HCT116 (cell line): ENCODE data around the gene DHH. TPM values are rescaled to one million over a fixed set of nuclear protein-coding genes. Genes with fewer than 3 reads are reported as not detected.
A peak's percentile ranks its signal among the peaks of the same experiment; 100 is the strongest.

Experiments
- ATAC-seq: fragments of 200-7000 bp; cut with Tn5 transposase; 2 replicates; pipeline ENCODE4 v1.9.1; 2020; ENCODE audit warnings: mild to moderate bottlenecking, moderate library complexity
- BruUV-seq: library from RNA; stranded (reverse); fragments of 400-500 nt; replicated peaks from 2 replicates; lab custom pipeline; 2021; lab: Mats Ljungman, UMichigan
- CTCF ChIA-PET: fragments of 300-600 bp; sonication (Branson Sonifier 250); formaldehyde crosslinking; loops from one replicate; lab custom pipeline; 2021; ENCODE audit warnings: antibody characterized with exemption; lab: Charles Lee
- POLR2A ChIA-PET: fragments of 300-600, 350-600 bp; sonication (Branson Sonifier 250); formaldehyde crosslinking; loops from one replicate; lab custom pipeline; 2021; ENCODE audit warnings: antibody characterized with exemption; lab: Charles Lee
- RAD21 ChIA-PET, 2 experiments: fragments of 300-600 bp; sonication (Branson Sonifier 250); formaldehyde crosslinking; loops; one replicate each; lab custom pipeline; 2023; ENCODE audit warnings: low total read pairs in 2 of 2; ENCODE audit not compliant: uncharacterized antibody in 2 of 2, unreplicated experiment in 2 of 2, low non-redundant PET in 1 of 2; lab: Charles Lee
- DNase-seq: peaks from one replicate; pipeline ENCODE4 v3.0.0-alpha.2; 2010; ENCODE audit warnings: low read depth, low spot score
- H2AFZ ChIP-seq: fragments of 200-600 bp; shearing (Covaris generic), sonication (generic); 2 replicates; pipeline ENCODE4 v1.6.1; 2017; ENCODE audit warnings: low read depth, mixed run types, mixed read lengths, antibody characterized with exemption, low read length; ENCODE audit not compliant: poor library complexity, severe bottlenecking
- H3K27ac ChIP-seq: 2 replicates; pipeline ENCODE4 v1.5.1; 2012; ENCODE audit warnings: low read depth, low read length
- H3K27me3 ChIP-seq: fragments of 200-600 bp; sonication (generic); 2 replicates; pipeline ENCODE4 v1.6.1; 2016; ENCODE audit warnings: mixed run types, low read length, mixed read lengths; ENCODE audit not compliant: insufficient read depth
- H3K36me3 ChIP-seq, 2 experiments: fragments of 200-500 bp in 1 of 2; fragments of 200-600 bp in 1 of 2; sonication (Bioruptor generic) in 1 of 2; sonication (generic) in 1 of 2; 2 replicates each; pipeline versions ENCODE4 v1.5.1 to v1.6.1; 2014 to 2016; ENCODE audit warnings: low read length in 2 of 2, inconsistent platforms in 1 of 2, mixed read lengths in 1 of 2, mixed run types in 1 of 2; ENCODE audit not compliant: insufficient read depth in 2 of 2, control insufficient read depth in 1 of 2
- H3K4me1 ChIP-seq, 2 experiments: fragments of 200-600 bp in 1 of 2; sonication (generic) in 1 of 2; 2 replicates each; pipeline versions ENCODE4 v1.5.1 to v1.6.1; 2012 to 2017; ENCODE audit warnings: low read length in 2 of 2, inconsistent platforms in 1 of 2, mild to moderate bottlenecking in 1 of 2, mixed read lengths in 1 of 2, mixed run types in 1 of 2, moderate library complexity in 1 of 2; ENCODE audit not compliant: insufficient read depth in 2 of 2, control insufficient read depth in 1 of 2
- H3K4me2 ChIP-seq: fragments of 200-600 bp; sonication (generic); 2 replicates; pipeline ENCODE4 v1.6.1; 2017; ENCODE audit warnings: mixed run types, low read length, mixed read lengths
- H3K4me3 ChIP-seq, 2 experiments: fragments of 200-600 bp in 1 of 2; sonication (generic) in 1 of 2; replicated peaks in 1 of 2; 2 replicates each; pipeline ENCODE4 v1.5.1; 2011 to 2016; ENCODE audit warnings: low read length in 2 of 2, control low read depth in 1 of 2, low read depth in 1 of 2, mild to moderate bottlenecking in 1 of 2, mixed read lengths in 1 of 2, mixed run types in 1 of 2
- H3K79me2 ChIP-seq: fragments of 200-600 bp; sonication (generic); 2 replicates; pipeline ENCODE4 v1.6.1; 2017; ENCODE audit warnings: mild to moderate bottlenecking, mixed run types, low read length, moderate library complexity, mixed read lengths; ENCODE audit not compliant: insufficient read depth
- H3K9ac ChIP-seq: fragments of 200-600 bp; sonication (generic); 2 replicates; pipeline ENCODE4 v1.6.1; 2016; ENCODE audit warnings: low read length, mixed read lengths
- H3K9me2 ChIP-seq: fragments of 200-600 bp; sonication (generic), shearing (Covaris generic); 2 replicates; pipeline ENCODE4 v1.6.1; 2017; ENCODE audit warnings: mixed run types, mild to moderate bottlenecking, moderate library complexity; ENCODE audit not compliant: insufficient read depth
- H3K9me3 ChIP-seq, 2 experiments: fragments of 200-500 bp in 1 of 2; fragments of 200-600 bp in 1 of 2; sonication (Bioruptor generic) in 1 of 2; sonication (generic) in 1 of 2; 2 replicates each; pipeline ENCODE4 v1.6.1; 2014 to 2017; ENCODE audit warnings: low read length in 2 of 2, mixed read lengths in 2 of 2, inconsistent platforms in 1 of 2, low read depth in 1 of 2, mild to moderate bottlenecking in 1 of 2, mixed run types in 1 of 2, moderate library complexity in 1 of 2; ENCODE audit not compliant: control insufficient read depth in 1 of 2, insufficient read depth in 1 of 2
- H4K20me1 ChIP-seq: fragments of 200-600 bp; sonication (generic), shearing (Covaris generic); 2 replicates; pipeline ENCODE4 v1.6.1; 2017; ENCODE audit warnings: mixed run types, mild to moderate bottlenecking, moderate library complexity; ENCODE audit not compliant: insufficient read depth
- CBX3 ChIP-seq: IDR thresholded peaks from 2 replicates; pipeline ENCODE4 v1.6.1; 2012; ENCODE audit warnings: low read depth
- EZH2 ChIP-seq: fragments of 200-600 bp; sonication (generic); IDR thresholded peaks from 2 replicates; pipeline ENCODE4 v1.6.1; 2017; ENCODE audit warnings: antibody characterized with exemption, mixed run types
- EZH2phosphoT487 ChIP-seq: fragments of 200-600 bp; IDR thresholded peaks from 2 replicates; pipeline ENCODE4 v1.6.1; 2018; ENCODE audit warnings: antibody characterized with exemption, borderline replicate concordance
- FOSL1 ChIP-seq: IDR thresholded peaks from 2 replicates; pipeline ENCODE4 v1.6.1; 2012; ENCODE audit warnings: low read depth
- POLR2A ChIP-seq: IDR thresholded peaks from 2 replicates; pipeline ENCODE4 v1.7.0; 2011; ENCODE audit warnings: borderline replicate concordance; ENCODE audit not compliant: insufficient read depth, insufficient read length; ENCODE audit errors: extremely low read depth
- RAD21 ChIP-seq: IDR thresholded peaks from 2 replicates; pipeline ENCODE4 v1.6.1; 2012; ENCODE audit warnings: low read depth, mild to moderate bottlenecking
- SIN3A ChIP-seq: IDR thresholded peaks from 2 replicates; pipeline ENCODE4 v1.6.1; 2012; ENCODE audit warnings: low read depth
- SP1 ChIP-seq: IDR thresholded peaks from 2 replicates; pipeline ENCODE4 v1.6.1; 2012; ENCODE audit warnings: low read depth
- SRF ChIP-seq: IDR thresholded peaks from 2 replicates; pipeline ENCODE4 v1.6.1; 2012; ENCODE audit warnings: low read depth
- TCF7L2 ChIP-seq: IDR thresholded peaks from 2 replicates; pipeline ENCODE4 v1.7.0; 2011; ENCODE audit warnings: borderline replicate concordance, inconsistent platforms; ENCODE audit not compliant: insufficient read depth, insufficient read length; ENCODE audit errors: extremely low read depth
- YY1 ChIP-seq: IDR thresholded peaks from 2 replicates; pipeline ENCODE4 v1.6.1; 2011; ENCODE audit warnings: low read length, low read depth, moderate library complexity, mild to moderate bottlenecking; ENCODE audit not compliant: insufficient replicate concordance; ENCODE audit errors: extremely low read depth
- ZFX ChIP-seq: fragments of 450-650 bp; IDR thresholded peaks from 2 replicates; pipeline ENCODE4 v1.6.1; 2017
- ZNF274 ChIP-seq: fragments of 200-500 bp; sonication (Bioruptor generic); IDR thresholded peaks from 2 replicates; pipeline ENCODE4 v1.6.1; 2014; ENCODE audit warnings: mild to moderate bottlenecking, low read depth, low read length, inconsistent platforms
- intact Hi-C: fragments of 100-400 bp; cut with micrococcal nuclease; formaldehyde crosslinking; loops from 2 replicates; pipeline ENCODE4 v1.10.0; 2022
- total RNA-seq: library from RNA; stranded (reverse); gene quantifications from one replicate; pipeline ENCODE4 v1.2.1, GENCODE V29; 2021; ENCODE audit not compliant: unreplicated experiment
- TF ChIP-seq, protein P1 (sequence below): IDR thresholded peaks from 2 replicates; pipeline ENCODE4 v1.6.1; 2012
- TF ChIP-seq, protein P2 (sequence below): IDR thresholded peaks from 2 replicates; pipeline ENCODE4 v1.6.1; 2011; ENCODE audit warnings: mild to moderate bottlenecking, low read length, moderate library complexity; ENCODE audit not compliant: insufficient replicate concordance; ENCODE audit errors: extremely low read depth
- TF ChIP-seq, protein P3 (sequence below): IDR thresholded peaks from 2 replicates; pipeline ENCODE4 v1.6.1; 2012
- TF ChIP-seq, protein P4 (sequence below), 3 experiments: fragments of 200-600 bp in 1 of 3; sonication (generic) in 1 of 3; IDR thresholded peaks in 2 of 3; conservative IDR thresholded peaks in 1 of 3; 2 replicates each; pipeline ENCODE4 v1.5.1; 2012 to 2017; ENCODE audit warnings: low read depth in 2 of 3, low read length in 2 of 3, antibody characterized with exemption in 1 of 3, borderline replicate concordance in 1 of 3, control low read depth in 1 of 3, mild to moderate bottlenecking in 1 of 3, mixed read lengths in 1 of 3, mixed run types in 1 of 3, moderate library complexity in 1 of 3; ENCODE audit not compliant: insufficient read depth in 1 of 3
- TF ChIP-seq, protein P5 (sequence below): IDR thresholded peaks from 2 replicates; pipeline ENCODE4 v1.6.1; 2012; ENCODE audit warnings: low read depth

DHH gene
- total RNA-seq, 1 experiment from 2014 or later = 0.22 TPM

DNA sequence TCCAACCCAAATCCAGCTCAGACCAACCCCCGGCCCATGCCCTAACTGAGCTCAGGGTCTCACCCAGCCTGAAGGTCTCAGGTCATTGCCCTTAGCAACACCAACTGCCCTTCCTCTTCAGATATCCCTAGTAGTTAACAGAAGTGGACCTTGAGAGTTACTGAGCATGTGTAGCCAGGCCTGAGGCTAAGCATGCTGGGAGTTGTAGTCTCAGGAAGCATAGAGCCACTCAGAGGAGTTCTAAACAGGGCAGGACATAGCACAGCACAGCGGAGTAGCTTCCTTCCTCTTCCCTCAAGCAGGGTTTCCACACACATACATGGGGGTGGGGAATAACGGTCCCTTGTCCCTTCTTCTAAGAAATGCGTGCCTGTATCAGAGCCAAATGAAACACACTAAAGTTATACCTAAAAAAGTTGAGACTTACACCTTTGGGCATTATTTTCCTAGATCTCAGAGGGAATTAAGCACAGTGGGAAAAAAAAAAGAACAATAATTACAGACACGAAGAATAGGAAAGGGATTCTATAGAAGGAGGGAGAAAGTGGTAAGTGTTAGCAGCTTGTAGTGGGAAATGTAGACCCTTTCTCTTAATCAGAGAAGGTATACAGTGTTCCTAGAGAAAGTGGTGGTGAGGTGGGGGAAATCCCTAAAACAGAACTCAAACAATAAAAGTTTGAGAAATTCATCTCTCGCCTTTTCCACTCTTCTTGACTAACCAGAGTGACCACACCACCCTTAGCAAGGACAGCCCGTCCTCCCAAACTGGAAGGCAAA lies 38.4 kb downstream of the DHH start:
- ChIA-PET RAD21 (no interaction called here), POLR2A (no interaction called here), CTCF (interaction anchor here (1.0 kb wide), 1 partner anchor 12 kb away, joined by 4 read pairs; no protein-coding TSS in a partner anchor)
- BruUV-seq = no TSS peak
- peaks cover 17 to 31% of the 10 kb centered on the region in 2 experiments for H3K4me1 ChIP-seq
- H3K9me2 ChIP-seq = no peaks in the 10 kb centered on the region
- TF ChIP-seq ZNF274 (no peak), POLR2A (no peak), SIN3A (no peak), RAD21 (no peak), EZH2 (no peak), CBX3 (no peak), SRF (no peak), EZH2phosphoT487 (no peak), FOSL1 (no peak), ZFX (no peak), TCF7L2 (no peak), SP1 (no peak), YY1 (no peak)
- TF ChIP-seq, protein P1, sequence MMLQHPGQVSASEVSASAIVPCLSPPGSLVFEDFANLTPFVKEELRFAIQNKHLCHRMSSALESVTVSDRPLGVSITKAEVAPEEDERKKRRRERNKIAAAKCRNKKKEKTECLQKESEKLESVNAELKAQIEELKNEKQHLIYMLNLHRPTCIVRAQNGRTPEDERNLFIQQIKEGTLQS = no peak
- TF ChIP-seq, protein P2, sequence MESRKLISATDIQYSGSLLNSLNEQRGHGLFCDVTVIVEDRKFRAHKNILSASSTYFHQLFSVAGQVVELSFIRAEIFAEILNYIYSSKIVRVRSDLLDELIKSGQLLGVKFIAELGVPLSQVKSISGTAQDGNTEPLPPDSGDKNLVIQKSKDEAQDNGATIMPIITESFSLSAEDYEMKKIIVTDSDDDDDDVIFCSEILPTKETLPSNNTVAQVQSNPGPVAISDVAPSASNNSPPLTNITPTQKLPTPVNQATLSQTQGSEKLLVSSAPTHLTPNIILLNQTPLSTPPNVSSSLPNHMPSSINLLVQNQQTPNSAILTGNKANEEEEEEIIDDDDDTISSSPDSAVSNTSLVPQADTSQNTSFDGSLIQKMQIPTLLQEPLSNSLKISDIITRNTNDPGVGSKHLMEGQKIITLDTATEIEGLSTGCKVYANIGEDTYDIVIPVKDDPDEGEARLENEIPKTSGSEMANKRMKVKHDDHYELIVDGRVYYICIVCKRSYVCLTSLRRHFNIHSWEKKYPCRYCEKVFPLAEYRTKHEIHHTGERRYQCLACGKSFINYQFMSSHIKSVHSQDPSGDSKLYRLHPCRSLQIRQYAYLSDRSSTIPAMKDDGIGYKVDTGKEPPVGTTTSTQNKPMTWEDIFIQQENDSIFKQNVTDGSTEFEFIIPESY = no peak
- TF ChIP-seq, protein P3, sequence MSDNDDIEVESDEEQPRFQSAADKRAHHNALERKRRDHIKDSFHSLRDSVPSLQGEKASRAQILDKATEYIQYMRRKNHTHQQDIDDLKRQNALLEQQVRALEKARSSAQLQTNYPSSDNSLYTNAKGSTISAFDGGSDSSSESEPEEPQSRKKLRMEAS = no peak
- TF ChIP-seq, protein P4, sequence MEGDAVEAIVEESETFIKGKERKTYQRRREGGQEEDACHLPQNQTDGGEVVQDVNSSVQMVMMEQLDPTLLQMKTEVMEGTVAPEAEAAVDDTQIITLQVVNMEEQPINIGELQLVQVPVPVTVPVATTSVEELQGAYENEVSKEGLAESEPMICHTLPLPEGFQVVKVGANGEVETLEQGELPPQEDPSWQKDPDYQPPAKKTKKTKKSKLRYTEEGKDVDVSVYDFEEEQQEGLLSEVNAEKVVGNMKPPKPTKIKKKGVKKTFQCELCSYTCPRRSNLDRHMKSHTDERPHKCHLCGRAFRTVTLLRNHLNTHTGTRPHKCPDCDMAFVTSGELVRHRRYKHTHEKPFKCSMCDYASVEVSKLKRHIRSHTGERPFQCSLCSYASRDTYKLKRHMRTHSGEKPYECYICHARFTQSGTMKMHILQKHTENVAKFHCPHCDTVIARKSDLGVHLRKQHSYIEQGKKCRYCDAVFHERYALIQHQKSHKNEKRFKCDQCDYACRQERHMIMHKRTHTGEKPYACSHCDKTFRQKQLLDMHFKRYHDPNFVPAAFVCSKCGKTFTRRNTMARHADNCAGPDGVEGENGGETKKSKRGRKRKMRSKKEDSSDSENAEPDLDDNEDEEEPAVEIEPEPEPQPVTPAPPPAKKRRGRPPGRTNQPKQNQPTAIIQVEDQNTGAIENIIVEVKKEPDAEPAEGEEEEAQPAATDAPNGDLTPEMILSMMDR (IDR thresholded peaks at IDR 0.05 in 2 of 3, conservative IDR thresholded peaks at IDR 0.05 in 1 of 3; ENCODE audit: borderline replicate concordance in 1 of 3, insufficient read depth in 1 of 3, low read depth in 2 of 3, low read length in 2 of 3) = no peak
- TF ChIP-seq, protein P5, sequence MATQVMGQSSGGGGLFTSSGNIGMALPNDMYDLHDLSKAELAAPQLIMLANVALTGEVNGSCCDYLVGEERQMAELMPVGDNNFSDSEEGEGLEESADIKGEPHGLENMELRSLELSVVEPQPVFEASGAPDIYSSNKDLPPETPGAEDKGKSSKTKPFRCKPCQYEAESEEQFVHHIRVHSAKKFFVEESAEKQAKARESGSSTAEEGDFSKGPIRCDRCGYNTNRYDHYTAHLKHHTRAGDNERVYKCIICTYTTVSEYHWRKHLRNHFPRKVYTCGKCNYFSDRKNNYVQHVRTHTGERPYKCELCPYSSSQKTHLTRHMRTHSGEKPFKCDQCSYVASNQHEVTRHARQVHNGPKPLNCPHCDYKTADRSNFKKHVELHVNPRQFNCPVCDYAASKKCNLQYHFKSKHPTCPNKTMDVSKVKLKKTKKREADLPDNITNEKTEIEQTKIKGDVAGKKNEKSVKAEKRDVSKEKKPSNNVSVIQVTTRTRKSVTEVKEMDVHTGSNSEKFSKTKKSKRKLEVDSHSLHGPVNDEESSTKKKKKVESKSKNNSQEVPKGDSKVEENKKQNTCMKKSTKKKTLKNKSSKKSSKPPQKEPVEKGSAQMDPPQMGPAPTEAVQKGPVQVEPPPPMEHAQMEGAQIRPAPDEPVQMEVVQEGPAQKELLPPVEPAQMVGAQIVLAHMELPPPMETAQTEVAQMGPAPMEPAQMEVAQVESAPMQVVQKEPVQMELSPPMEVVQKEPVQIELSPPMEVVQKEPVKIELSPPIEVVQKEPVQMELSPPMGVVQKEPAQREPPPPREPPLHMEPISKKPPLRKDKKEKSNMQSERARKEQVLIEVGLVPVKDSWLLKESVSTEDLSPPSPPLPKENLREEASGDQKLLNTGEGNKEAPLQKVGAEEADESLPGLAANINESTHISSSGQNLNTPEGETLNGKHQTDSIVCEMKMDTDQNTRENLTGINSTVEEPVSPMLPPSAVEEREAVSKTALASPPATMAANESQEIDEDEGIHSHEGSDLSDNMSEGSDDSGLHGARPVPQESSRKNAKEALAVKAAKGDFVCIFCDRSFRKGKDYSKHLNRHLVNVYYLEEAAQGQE = no peak
- H2AFZ ChIP-seq = no peak overlapping the region
- H3K27ac ChIP-seq = no peak overlapping the region
- H3K4me3 ChIP-seq = no peak overlapping the region
- H3K27me3 ChIP-seq = no peaks in the 10 kb centered on the region
- ATAC-seq (peak; percentile 65), DNase-seq (peak; percentile 35)
- no peaks in the 10 kb centered on the region for H4K20me1 ChIP-seq
- no peaks in the 10 kb centered on the region for H3K9me3 ChIP-seq
- H3K79me2 ChIP-seq = peaks cover 89% of the 10 kb centered on the region
- H3K9ac ChIP-seq = 0 out of 2 replicates have a peak overlapping the region, but pooled peaks have one; percentile 4
- H3K4me2 ChIP-seq = peak overlapping the region; percentile 97; the same call in 1 of the 2 replicates
- H3K36me3 ChIP-seq = peaks cover 28 to 32% of the 10 kb centered on the region in 2 experiments
- intact Hi-C loops = no loop called here
